ENCODE measurements around the gene ASTL. TPM values are rescaled to one million over a fixed set of nuclear protein-coding genes. Genes with fewer than 3 reads are reported as not detected.

The ASTL gene
- total RNA-seq, 1 experiment from 2014 or later, result 0.34 TPM

GRCh38 chr2:96120091-96120720 is 18.1 kb downstream of the ASTL start:
- ATAC-seq (no peak), DNase-seq (ENCODE audit: low read depth, low spot score) (no peak)
- TF ChIP-seq ELF1 (IDR thresholded peaks at IDR 0.05; ENCODE audit: borderline replicate concordance, low read depth), result no peak
- no peak for TF ChIP-seq SP1 (IDR thresholded peaks at IDR 0.05; ENCODE audit: low read depth)
- no peak for TF ChIP-seq ATF3 (IDR thresholded peaks at IDR 0.05)
- no peak for TF ChIP-seq EZH2 (IDR thresholded peaks at IDR 0.05)
- TF ChIP-seq TCF7L2 (IDR thresholded peaks at IDR 0.05; ENCODE audit: borderline replicate concordance, extremely low read depth, insufficient read depth, insufficient read length), result no peak
- no peak for TF ChIP-seq ZBTB33 (IDR thresholded peaks at IDR 0.05; ENCODE audit: extremely low read depth, insufficient replicate concordance, low read length)
- TF ChIP-seq RAD21 (IDR thresholded peaks at IDR 0.05; ENCODE audit: low read depth), result no peak
- TF ChIP-seq ZNF274 (IDR thresholded peaks at IDR 0.05; ENCODE audit: low read depth, low read length), result no peak
- no peak for TF ChIP-seq EGR1 (IDR thresholded peaks at IDR 0.05; ENCODE audit: low read depth)
- no peak for TF ChIP-seq SIN3A (IDR thresholded peaks at IDR 0.05; ENCODE audit: low read depth)
- no peak for TF ChIP-seq CBX3 (IDR thresholded peaks at IDR 0.05; ENCODE audit: low read depth)
- TF ChIP-seq MAX (IDR thresholded peaks at IDR 0.05), result no peak
- no peak for TF ChIP-seq YY1 (IDR thresholded peaks at IDR 0.05; ENCODE audit: extremely low read depth, insufficient replicate concordance, low read depth, low read length)
- no peak for TF ChIP-seq POLR2AphosphoS5 (IDR thresholded peaks at IDR 0.05; ENCODE audit: low read depth, low read length)
- no peak for TF ChIP-seq REST (IDR thresholded peaks at IDR 0.05; ENCODE audit: low read depth)
- TF ChIP-seq ZFX (IDR thresholded peaks at IDR 0.05), result no peak
- Histone ChIP-seq H3K27ac (ENCODE audit: low read depth, low read length) (no peak overlapping the region), H3K4me3 (replicated peaks in 1 of 2; ENCODE audit: low read depth in 1 of 2, low read length in 2 of 2) (no peak overlapping the region), H3K9ac (ENCODE audit: low read length) (no peak overlapping the region), H3K4me1 (ENCODE audit: control insufficient read depth in 1 of 2, insufficient read depth in 2 of 2, low read length in 2 of 2) (peaks cover 11 to 16% of the 10 kb centered on the region in 2 experiments), H3K4me2 (ENCODE audit: low read length) (no peak overlapping the region), H3K79me2 (ENCODE audit: insufficient read depth, low read length) (no peaks in the 10 kb centered on the region), H3K9me2 (ENCODE audit: insufficient read depth) (no peaks in the 10 kb centered on the region), H4K20me1 (ENCODE audit: insufficient read depth) (no peaks in the 10 kb centered on the region), H3K9me3 (ENCODE audit: control insufficient read depth in 1 of 2, insufficient read depth in 1 of 2, low read depth in 1 of 2, low read length in 2 of 2) (no peaks in the 10 kb centered on the region), H2AFZ (ENCODE audit: low read depth, low read length, poor library complexity, severe bottlenecking) (no peak overlapping the region), H3K36me3 (ENCODE audit: control insufficient read depth in 1 of 2, insufficient read depth in 2 of 2, low read length in 2 of 2) (no peaks in the 10 kb centered on the region), H3K27me3 (ENCODE audit: insufficient read depth, low read length) (0 out of 2 replicates have a peak, but pooled peaks cover 3% of the 10 kb centered on the region)
- intact Hi-C loops (cut with micrococcal nuclease), result no loop called here
- no TSS peak for BruUV-seq (replicated peaks)
- ChIA-PET POLR2A (no interaction called here), RAD21 (ENCODE audit: low non-redundant PET in 1 of 2, low total read pairs in 2 of 2, uncharacterized antibody in 2 of 2, unreplicated experiment in 2 of 2) (no interaction called here), CTCF (no interaction called here)
